HepG2 (cell line): ENCODE data around the gene C2orf74. TPM values are rescaled to one million over a fixed set of nuclear protein-coding genes. Genes with fewer than 3 reads are reported as not detected.

Experiments used
- ADNP ChIP-seq: sonication (generic); formaldehyde crosslinking; IDR thresholded peaks from 2 replicates; pipeline ENCODE4 v1.4.0; 2020; ENCODE audit warnings: missing genetic modification reagents
- DNMT1 ChIP-seq: sonication (generic); formaldehyde crosslinking; IDR thresholded peaks from 2 replicates; pipeline ENCODE4 v1.5.1; 2020; ENCODE audit warnings: mild to moderate bottlenecking, missing genetic modification reagents
- ELF1 ChIP-seq: sonication (generic); formaldehyde crosslinking; IDR thresholded peaks from 2 replicates; pipeline ENCODE4 v1.4.0; 2020; ENCODE audit warnings: missing genetic modification reagents
- HOXA9 ChIP-seq: sonication (generic); formaldehyde crosslinking; IDR thresholded peaks from 2 replicates; pipeline ENCODE4 v1.8.1; 2022; ENCODE audit warnings: missing genetic modification reagents, mild to moderate bottlenecking, moderate library complexity, borderline replicate concordance
- IKZF4 ChIP-seq: sonication (generic); formaldehyde crosslinking; IDR thresholded peaks from 2 replicates; pipeline ENCODE4 v1.5.1; 2020; ENCODE audit warnings: borderline replicate concordance, mild to moderate bottlenecking, low read depth, missing genetic modification reagents; ENCODE audit errors: not compliant biosample characterization
- NRL ChIP-seq: sonication (generic); formaldehyde crosslinking; IDR thresholded peaks from 2 replicates; pipeline ENCODE4 v1.5.0; 2020; ENCODE audit warnings: missing genetic modification reagents, mild to moderate bottlenecking, moderate library complexity, borderline replicate concordance
- REXO4 ChIP-seq: sonication (generic); formaldehyde crosslinking; IDR thresholded peaks from 2 replicates; pipeline ENCODE4 v1.8.0; 2022; ENCODE audit warnings: missing genetic modification reagents, mild to moderate bottlenecking, borderline replicate concordance
- YEATS2 ChIP-seq: sonication (generic); formaldehyde crosslinking; IDR thresholded peaks from 2 replicates; pipeline ENCODE4 v1.4.0; 2020; ENCODE audit warnings: missing genetic modification reagents, borderline replicate concordance
- ZFX ChIP-seq: sonication (generic); formaldehyde crosslinking; IDR thresholded peaks from 2 replicates; pipeline ENCODE4 v1.4.0; 2020; ENCODE audit warnings: mild to moderate bottlenecking, low read depth, missing genetic modification reagents, moderate library complexity
- ZNF30 ChIP-seq: sonication (generic); formaldehyde crosslinking; IDR thresholded peaks from 2 replicates; pipeline ENCODE4 v1.5.0; 2020; ENCODE audit warnings: mild to moderate bottlenecking, missing genetic modification reagents
- ZNF615 ChIP-seq: sonication (generic); formaldehyde crosslinking; IDR thresholded peaks from 2 replicates; pipeline ENCODE4 v1.5.0; 2020; ENCODE audit warnings: mild to moderate bottlenecking, missing genetic modification reagents, borderline replicate concordance
- polyA plus RNA-seq, 8 experiments: library from polyadenylated mRNA; depleted of rRNA in 3 of 8; stranded (reverse) in 7 of 8; unstranded in 1 of 8; fragments of >200 nt; fragmentation: Illumina TruSeq in 4 of 8; extraction: Trizol in 4 of 8; gene quantifications; 2 replicates each; pipeline versions ENCODE4 v1.2.1 to v1.2.3, GENCODE V29; 2011 to 2016; ENCODE audit warnings: low read depth in 4 of 8, missing spikeins in 1 of 8, mixed read lengths in 1 of 8; ENCODE audit not compliant: insufficient read depth in 1 of 8
- total RNA-seq, 5 experiments: library from RNA; depleted of rRNA; stranded (reverse); fragments of >200 nt; fragmentation: Illumina TruSeq; extraction: Trizol; gene quantifications; 2 replicates each; pipeline ENCODE4 v1.2.3, GENCODE V29; 2016; ENCODE audit warnings: low read depth in 1 of 5
- TF ChIP-seq, protein P1 (sequence below): sonication (generic); formaldehyde crosslinking; IDR thresholded peaks from 2 replicates; pipeline ENCODE4 v1.5.0; 2020; ENCODE audit warnings: mild to moderate bottlenecking, missing genetic modification reagents
- TF ChIP-seq, protein P2 (sequence below): sonication (generic); formaldehyde crosslinking; IDR thresholded peaks from 2 replicates; pipeline ENCODE4 v1.4.0; 2020; ENCODE audit warnings: missing genetic modification reagents
- TF ChIP-seq, protein P3 (sequence below): sonication (generic); formaldehyde crosslinking; IDR thresholded peaks from 2 replicates; pipeline ENCODE4 v1.4.0; 2020; ENCODE audit warnings: missing genetic modification reagents

The C2orf74 gene
- total and polyA plus RNA-seq, 2 of the 13 experiments (the other 11 are each of a cell fraction or from before 2014, with no cell fraction given), result 10.6 to 13.8 TPM

DNA sequence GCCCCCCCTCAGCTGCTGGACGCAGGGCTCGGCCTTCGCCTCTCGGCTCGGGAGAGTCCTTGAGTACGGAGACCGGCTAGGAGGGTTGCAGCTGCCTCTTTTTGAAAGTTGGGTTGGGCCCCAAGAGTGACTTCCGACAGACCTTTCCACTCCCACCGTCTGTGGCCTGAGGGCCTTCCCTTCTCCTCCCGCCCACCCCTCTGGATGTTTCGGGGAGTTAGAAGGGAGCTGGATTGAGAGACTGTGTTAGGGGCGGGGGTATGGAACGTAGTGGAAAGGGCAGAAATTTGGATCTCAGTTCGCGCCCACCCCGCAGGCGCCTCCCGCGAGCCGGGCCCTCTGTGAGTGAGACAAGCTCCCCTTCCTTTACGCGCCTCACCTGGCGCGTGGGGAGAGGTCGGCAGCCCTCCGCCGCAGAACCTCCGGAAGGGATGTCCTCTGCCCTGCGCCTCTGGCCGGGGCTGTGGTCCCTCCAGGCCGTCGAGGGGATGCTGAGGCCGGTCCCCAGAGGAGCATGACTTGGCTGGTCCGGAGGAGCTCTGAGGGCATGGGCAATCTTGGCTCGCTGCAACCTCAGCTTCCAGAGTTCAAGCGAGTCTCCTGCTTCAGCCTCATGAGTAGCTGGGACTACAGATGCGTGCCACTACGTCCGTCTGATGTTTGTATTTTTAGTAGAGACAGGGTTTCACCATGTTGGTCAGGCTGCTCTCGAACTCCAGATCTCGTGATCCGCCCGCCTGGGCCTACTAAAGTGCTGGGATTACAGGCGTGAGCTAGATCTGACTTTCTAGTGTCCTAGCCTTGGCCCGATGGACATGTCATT lies 15.9 kb downstream of the C2orf74 start (continued):
- TF ChIP-seq ZFX (peak; percentile 28; the same call in 1 of the 2 replicates), ZNF615 (CRISPR knock-in tag) (no peak), DNMT1 (CRISPR knock-in tag) (no peak), ADNP (CRISPR knock-in tag) (no peak), IKZF4 (CRISPR knock-in tag) (peak; percentile 92), ZNF30 (0 out of 2 replicates have a peak, but pooled peaks have one; percentile 51), YEATS2 (peak; percentile 8), ELF1 (CRISPR knock-in tag) (no peak), NRL (peak; percentile 52; the same call in 1 of the 2 replicates), REXO4 (0 out of 2 replicates have a peak, but pooled peaks have one; percentile 1), HOXA9 (CRISPR knock-in tag) (no peak)
- TF ChIP-seq, protein P1, sequence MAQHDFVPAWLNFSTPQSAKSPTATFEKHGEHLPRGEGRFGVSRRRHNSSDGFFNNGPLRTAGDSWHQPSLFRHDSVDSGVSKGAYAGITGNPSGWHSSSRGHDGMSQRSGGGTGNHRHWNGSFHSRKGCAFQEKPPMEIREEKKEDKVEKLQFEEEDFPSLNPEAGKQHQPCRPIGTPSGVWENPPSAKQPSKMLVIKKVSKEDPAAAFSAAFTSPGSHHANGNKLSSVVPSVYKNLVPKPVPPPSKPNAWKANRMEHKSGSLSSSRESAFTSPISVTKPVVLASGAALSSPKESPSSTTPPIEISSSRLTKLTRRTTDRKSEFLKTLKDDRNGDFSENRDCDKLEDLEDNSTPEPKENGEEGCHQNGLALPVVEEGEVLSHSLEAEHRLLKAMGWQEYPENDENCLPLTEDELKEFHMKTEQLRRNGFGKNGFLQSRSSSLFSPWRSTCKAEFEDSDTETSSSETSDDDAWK (CRISPR knock-in tag), result no peak
- TF ChIP-seq, protein P2, sequence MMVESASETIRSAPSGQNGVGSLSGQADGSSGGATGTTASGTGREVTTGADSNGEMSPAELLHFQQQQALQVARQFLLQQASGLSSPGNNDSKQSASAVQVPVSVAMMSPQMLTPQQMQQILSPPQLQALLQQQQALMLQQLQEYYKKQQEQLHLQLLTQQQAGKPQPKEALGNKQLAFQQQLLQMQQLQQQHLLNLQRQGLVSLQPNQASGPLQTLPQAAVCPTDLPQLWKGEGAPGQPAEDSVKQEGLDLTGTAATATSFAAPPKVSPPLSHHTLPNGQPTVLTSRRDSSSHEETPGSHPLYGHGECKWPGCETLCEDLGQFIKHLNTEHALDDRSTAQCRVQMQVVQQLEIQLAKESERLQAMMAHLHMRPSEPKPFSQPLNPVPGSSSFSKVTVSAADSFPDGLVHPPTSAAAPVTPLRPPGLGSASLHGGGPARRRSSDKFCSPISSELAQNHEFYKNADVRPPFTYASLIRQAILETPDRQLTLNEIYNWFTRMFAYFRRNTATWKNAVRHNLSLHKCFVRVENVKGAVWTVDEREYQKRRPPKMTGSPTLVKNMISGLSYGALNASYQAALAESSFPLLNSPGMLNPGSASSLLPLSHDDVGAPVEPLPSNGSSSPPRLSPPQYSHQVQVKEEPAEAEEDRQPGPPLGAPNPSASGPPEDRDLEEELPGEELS (CRISPR knock-in tag), result peak; percentile 14; the same call in 1 of the 2 replicates
- TF ChIP-seq, protein P3, sequence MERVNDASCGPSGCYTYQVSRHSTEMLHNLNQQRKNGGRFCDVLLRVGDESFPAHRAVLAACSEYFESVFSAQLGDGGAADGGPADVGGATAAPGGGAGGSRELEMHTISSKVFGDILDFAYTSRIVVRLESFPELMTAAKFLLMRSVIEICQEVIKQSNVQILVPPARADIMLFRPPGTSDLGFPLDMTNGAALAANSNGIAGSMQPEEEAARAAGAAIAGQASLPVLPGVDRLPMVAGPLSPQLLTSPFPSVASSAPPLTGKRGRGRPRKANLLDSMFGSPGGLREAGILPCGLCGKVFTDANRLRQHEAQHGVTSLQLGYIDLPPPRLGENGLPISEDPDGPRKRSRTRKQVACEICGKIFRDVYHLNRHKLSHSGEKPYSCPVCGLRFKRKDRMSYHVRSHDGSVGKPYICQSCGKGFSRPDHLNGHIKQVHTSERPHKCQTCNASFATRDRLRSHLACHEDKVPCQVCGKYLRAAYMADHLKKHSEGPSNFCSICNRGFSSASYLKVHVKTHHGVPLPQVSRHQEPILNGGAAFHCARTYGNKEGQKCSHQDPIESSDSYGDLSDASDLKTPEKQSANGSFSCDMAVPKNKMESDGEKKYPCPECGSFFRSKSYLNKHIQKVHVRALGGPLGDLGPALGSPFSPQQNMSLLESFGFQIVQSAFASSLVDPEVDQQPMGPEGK, result peak; percentile 61
